Measurements from ENCODE around the gene TENM3.

DNA sequence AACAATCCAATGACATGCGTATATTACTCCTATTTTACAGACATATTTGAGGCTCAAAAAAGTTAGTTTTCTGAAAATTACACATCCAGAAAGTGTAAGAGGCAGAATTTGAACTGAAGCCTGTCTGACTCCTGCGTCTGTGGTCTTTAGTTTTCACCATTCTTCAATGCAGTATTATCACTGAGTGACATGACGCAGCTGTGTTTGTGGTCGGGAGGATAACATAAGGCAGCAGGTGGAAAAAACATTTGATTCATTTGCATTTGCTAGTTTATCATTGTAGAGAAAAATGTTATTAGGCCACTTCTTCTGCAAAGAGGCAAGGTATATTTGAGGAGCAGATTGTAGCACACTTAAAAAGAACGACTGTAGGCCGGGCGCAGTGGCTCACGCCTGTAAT lies 186.7 kb downstream of the TENM3 start:
- TF ChIP-seq, protein P1, sequence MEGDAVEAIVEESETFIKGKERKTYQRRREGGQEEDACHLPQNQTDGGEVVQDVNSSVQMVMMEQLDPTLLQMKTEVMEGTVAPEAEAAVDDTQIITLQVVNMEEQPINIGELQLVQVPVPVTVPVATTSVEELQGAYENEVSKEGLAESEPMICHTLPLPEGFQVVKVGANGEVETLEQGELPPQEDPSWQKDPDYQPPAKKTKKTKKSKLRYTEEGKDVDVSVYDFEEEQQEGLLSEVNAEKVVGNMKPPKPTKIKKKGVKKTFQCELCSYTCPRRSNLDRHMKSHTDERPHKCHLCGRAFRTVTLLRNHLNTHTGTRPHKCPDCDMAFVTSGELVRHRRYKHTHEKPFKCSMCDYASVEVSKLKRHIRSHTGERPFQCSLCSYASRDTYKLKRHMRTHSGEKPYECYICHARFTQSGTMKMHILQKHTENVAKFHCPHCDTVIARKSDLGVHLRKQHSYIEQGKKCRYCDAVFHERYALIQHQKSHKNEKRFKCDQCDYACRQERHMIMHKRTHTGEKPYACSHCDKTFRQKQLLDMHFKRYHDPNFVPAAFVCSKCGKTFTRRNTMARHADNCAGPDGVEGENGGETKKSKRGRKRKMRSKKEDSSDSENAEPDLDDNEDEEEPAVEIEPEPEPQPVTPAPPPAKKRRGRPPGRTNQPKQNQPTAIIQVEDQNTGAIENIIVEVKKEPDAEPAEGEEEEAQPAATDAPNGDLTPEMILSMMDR (conservative IDR thresholded peaks at IDR 0.05; ENCODE audit: low read length), result no peak
- TF ChIP-seq EZH2phosphoT487 (IDR thresholded peaks at IDR 0.05; ENCODE audit: borderline replicate concordance, low read depth, low read length), result no peak

Measured in OCI-LY7 (cell line).